Upper lobe of left lung (tissue), 4 donors: ENCODE measurements around the gene RPLP2.

Source experiments
- EP300 ChIP-seq, 4 donors: sonication (generic); formaldehyde crosslinking; IDR thresholded peaks; one replicate each; pipeline ENCODE4 v1.5.1; 2017; ENCODE audit warnings: antibody characterized with exemption in 4 of 4, control low read depth in 2 of 4
- POLR2A ChIP-seq, 4 donors: fragments of 450-650 bp; IDR thresholded peaks; one replicate each; pipeline ENCODE4 v1.5.1; 2016 to 2017; ENCODE audit warnings: antibody characterized with exemption in 4 of 4, mild to moderate bottlenecking in 2 of 4
- POLR2AphosphoS5 ChIP-seq, 2 donors: sonication (generic); formaldehyde crosslinking; IDR thresholded peaks; one replicate each; pipeline ENCODE4 v1.5.1; 2017; ENCODE audit warnings: antibody characterized with exemption in 2 of 2
- TF ChIP-seq, protein P1 (sequence below), 6 experiments: fragments of 450-650 bp in 4 of 6; fragments of 200-600 bp in 2 of 6; sonication (generic) in 2 of 6; IDR thresholded peaks; one replicate each; pipeline ENCODE4 v1.5.1; 2016 to 2019; ENCODE audit warnings: antibody characterized with exemption in 6 of 6

DNA sequence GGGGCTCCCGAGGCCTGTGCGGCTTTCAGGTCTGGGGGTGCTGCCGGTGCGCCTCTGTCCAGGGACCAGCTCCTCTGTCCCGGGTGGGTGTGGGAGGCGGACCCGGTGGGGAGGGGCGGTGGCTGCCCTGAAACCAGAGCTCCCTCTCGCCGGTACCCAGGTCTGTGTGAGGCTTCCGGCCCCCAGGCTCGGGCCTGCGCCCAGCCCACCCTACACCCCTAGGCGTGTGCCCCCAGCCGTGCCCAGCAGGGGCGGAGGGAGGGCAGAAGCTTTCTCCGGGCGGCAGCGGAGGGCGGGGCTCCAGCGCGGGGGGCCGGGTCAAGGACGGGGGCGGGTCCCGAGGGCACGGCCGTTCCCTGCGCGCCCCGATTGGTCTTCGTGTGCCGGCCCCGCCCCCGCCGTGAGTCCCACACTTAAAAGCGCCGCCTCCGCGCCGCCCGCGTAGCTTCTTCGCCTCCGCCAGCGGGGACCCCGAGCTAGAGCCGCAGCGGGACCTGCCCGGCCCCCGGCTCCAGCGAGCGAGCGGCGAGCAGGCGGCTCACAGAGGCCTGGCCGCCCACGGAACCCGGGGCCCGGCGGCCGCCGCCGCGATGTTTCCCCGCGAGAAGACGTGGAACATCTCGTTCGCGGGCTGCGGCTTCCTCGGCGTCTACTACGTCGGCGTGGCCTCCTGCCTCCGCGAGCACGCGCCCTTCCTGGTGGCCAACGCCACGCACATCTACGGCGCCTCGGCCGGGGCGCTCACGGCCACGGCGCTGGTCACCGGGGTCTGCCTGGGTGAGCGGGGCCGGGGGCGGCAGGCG, 9.6 kb downstream of the RPLP2 start:
- TF ChIP-seq POLR2A (IDR thresholded peaks at IDR 0.05) (peak in 3 of 4 donors; percentile 88 to 96 (median 95)), EP300 (IDR thresholded peaks at IDR 0.05) (no peak), POLR2AphosphoS5 (IDR thresholded peaks at IDR 0.05) (peak; percentile 65 to 91)
- TF ChIP-seq, protein P1, sequence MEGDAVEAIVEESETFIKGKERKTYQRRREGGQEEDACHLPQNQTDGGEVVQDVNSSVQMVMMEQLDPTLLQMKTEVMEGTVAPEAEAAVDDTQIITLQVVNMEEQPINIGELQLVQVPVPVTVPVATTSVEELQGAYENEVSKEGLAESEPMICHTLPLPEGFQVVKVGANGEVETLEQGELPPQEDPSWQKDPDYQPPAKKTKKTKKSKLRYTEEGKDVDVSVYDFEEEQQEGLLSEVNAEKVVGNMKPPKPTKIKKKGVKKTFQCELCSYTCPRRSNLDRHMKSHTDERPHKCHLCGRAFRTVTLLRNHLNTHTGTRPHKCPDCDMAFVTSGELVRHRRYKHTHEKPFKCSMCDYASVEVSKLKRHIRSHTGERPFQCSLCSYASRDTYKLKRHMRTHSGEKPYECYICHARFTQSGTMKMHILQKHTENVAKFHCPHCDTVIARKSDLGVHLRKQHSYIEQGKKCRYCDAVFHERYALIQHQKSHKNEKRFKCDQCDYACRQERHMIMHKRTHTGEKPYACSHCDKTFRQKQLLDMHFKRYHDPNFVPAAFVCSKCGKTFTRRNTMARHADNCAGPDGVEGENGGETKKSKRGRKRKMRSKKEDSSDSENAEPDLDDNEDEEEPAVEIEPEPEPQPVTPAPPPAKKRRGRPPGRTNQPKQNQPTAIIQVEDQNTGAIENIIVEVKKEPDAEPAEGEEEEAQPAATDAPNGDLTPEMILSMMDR (IDR thresholded peaks at IDR 0.05): peak; percentile 16 to 83 (median 66)
